Activated T-cell treated with anti-CD3 and anti-CD28 coated beads, Interleukin-2, amount 50 U/mL, for 1 hour (primary cell): ENCODE results near the gene STXBP4.

Source experiments
- DNase-seq: peaks from one replicate; pipeline ENCODE4 v3.0.0-alpha.2; 2020

STXBP4 gene

GRCh38 chr17:54968262-54968987 lies at the start of gene STXBP4, which contains the start of gene COX11:
Gene STXBP4, plus strand, starts transcription at chr17:54968765. Its CDS starts 17,455 bp downstream, at chr17:54986220.
Gene COX11, minus strand, starts transcription at chr17:54968654. Its CDS starts 8 bp downstream, at chr17:54968646.
- peak; percentile 94 for DNase-seq

GRCh38 chr17:54919425-54919824 lies 49.1 kb upstream of the STXBP4 start:
- DNase-seq: no peak

GRCh38 chr17:54920819-54921218 lies 47.7 kb upstream of the STXBP4 start:
- no peak for DNase-seq

- DNase-seq: no peak
These were observed 44.2 kb upstream of the STXBP4 start for GRCh38 chr17:54924405-54924804.

- no peak for DNase-seq
These were observed 41.0 kb upstream of the STXBP4 start for GRCh38 chr17:54927525-54927924.

- DNase-seq: no peak
These were observed 35.9 kb upstream of the STXBP4 start for GRCh38 chr17:54932711-54933110.

- DNase-seq: no peak
These were observed 34.6 kb upstream of the STXBP4 start for GRCh38 chr17:54933921-54934320.

- DNase-seq: no peak
These were observed 33.1 kb upstream of the STXBP4 start for GRCh38 chr17:54935471-54935870.

GRCh38 chr17:54937018-54937417 lies 31.5 kb upstream of the STXBP4 start:
- no peak for DNase-seq

GRCh38 chr17:54937426-54937825 lies 31.1 kb upstream of the STXBP4 start:
- DNase-seq: no peak

GRCh38 chr17:54941285-54941684 lies 27.3 kb upstream of the STXBP4 start:
- DNase-seq: no peak

- DNase-seq: no peak
These were observed 23.8 kb upstream of the STXBP4 start for GRCh38 chr17:54944796-54945195.

GRCh38 chr17:54945231-54945630 lies 23.3 kb upstream of the STXBP4 start:
- no peak for DNase-seq

GRCh38 chr17:54945671-54946070 lies 22.9 kb upstream of the STXBP4 start:
- no peak for DNase-seq

- DNase-seq: no peak
These were observed 21.2 kb upstream of the STXBP4 start for GRCh38 chr17:54947396-54947795.

GRCh38 chr17:54948380-54948779 lies 20.2 kb upstream of the STXBP4 start:
- no peak for DNase-seq

- no peak for DNase-seq
These were observed 18.4 kb upstream of the STXBP4 start for GRCh38 chr17:54950116-54950515.

GRCh38 chr17:54951286-54951685 lies 17.3 kb upstream of the STXBP4 start:
- no peak for DNase-seq

GRCh38 chr17:54956791-54957190 lies 11.8 kb upstream of the STXBP4 start:
- no peak for DNase-seq

- DNase-seq: peak; percentile 21
These were observed 824 bp upstream of the STXBP4 start for GRCh38 chr17:54967621-54968261.

GRCh38 chr17:54968988-54969332 lies 395 bp downstream of the STXBP4 start:
- DNase-seq: no peak

GRCh38 chr17:54969658-54970572 lies 1.4 kb downstream of the STXBP4 start:
- DNase-seq: no peak

- DNase-seq: no peak
These were observed 2.6 kb downstream of the STXBP4 start for GRCh38 chr17:54971147-54971546.

- no peak for DNase-seq
These were observed 3.3 kb downstream of the STXBP4 start for GRCh38 chr17:54971901-54972300.
